Panc1 (cell line): ENCODE measurements around the gene C9orf57. TPM values are rescaled to one million over a fixed set of nuclear protein-coding genes. Genes with fewer than 3 reads are reported as not detected.
"Not testable (repeated sequence)": the region's sequence is repeated elsewhere in the genome, so short reads cannot be mapped to it uniquely, and the experiment has no call there.

Experiments used
- ATAC-seq: fragments of 200-7000 bp; cut with Tn5 transposase; 2 replicates; pipeline ENCODE4 v1.9.1; 2020; ENCODE audit warnings: mild to moderate bottlenecking, moderate library complexity
- BruUV-seq: library from RNA; stranded (reverse); fragments of 400-500 nt; replicated peaks from 2 replicates; lab custom pipeline; 2021; lab: Mats Ljungman, UMichigan
- CTCF ChIA-PET: fragments of 300-600 bp; sonication (Branson Sonifier 250); formaldehyde crosslinking; loops from one replicate; lab custom pipeline; 2022; ENCODE audit warnings: antibody characterized with exemption; lab: Charles Lee
- POLR2A ChIA-PET: fragments of 300-600 bp; sonication (Branson Sonifier 250); formaldehyde crosslinking; loops from one replicate; lab custom pipeline; 2022; ENCODE audit warnings: antibody characterized with exemption; lab: Charles Lee
- DNase-seq: peaks from one replicate; pipeline ENCODE4 v3.0.0-alpha.2; 2010; ENCODE audit warnings: low read depth, low spot score
- H3K27ac ChIP-seq: 2 replicates; pipeline ENCODE4 v1.5.1; 2011; ENCODE audit warnings: mild to moderate bottlenecking, low read length, inconsistent platforms
- H3K27me3 ChIP-seq: fragments of 200-500 bp; sonication (Bioruptor generic); 2 replicates; pipeline ENCODE4 v1.6.0; 2014; ENCODE audit warnings: low read length, inconsistent platforms; ENCODE audit not compliant: control insufficient read depth, insufficient read depth
- H3K36me3 ChIP-seq: fragments of 200-500 bp; sonication (Bioruptor generic); 2 replicates; pipeline ENCODE4 v1.5.1; 2014; ENCODE audit warnings: inconsistent platforms, mild to moderate bottlenecking, low read length, moderate library complexity; ENCODE audit not compliant: control insufficient read depth, insufficient read depth
- H3K4me1 ChIP-seq: 2 replicates; pipeline ENCODE4 v1.5.1; 2011; ENCODE audit warnings: inconsistent platforms, mild to moderate bottlenecking, low read length, moderate library complexity; ENCODE audit not compliant: control insufficient read depth, insufficient read depth
- H3K4me3 ChIP-seq, 2 experiments: 2 replicates each; pipeline ENCODE4 v1.5.1; 2011 to 2012; ENCODE audit warnings: low read depth in 2 of 2, low read length in 2 of 2, mild to moderate bottlenecking in 2 of 2, inconsistent platforms in 1 of 2, moderate library complexity in 1 of 2
- H3K9me3 ChIP-seq: fragments of 200-500 bp; sonication (Bioruptor generic); 2 replicates; pipeline ENCODE4 v1.5.1; 2014; ENCODE audit warnings: low read depth, mild to moderate bottlenecking, inconsistent platforms, low read length, moderate library complexity; ENCODE audit not compliant: control insufficient read depth, insufficient read depth
- CTCF ChIP-seq: fragments of 450-650 bp; IDR thresholded peaks from 2 replicates; pipeline ENCODE4 v1.5.1; 2017; ENCODE audit warnings: mild to moderate bottlenecking
- POLR2AphosphoS5 ChIP-seq: IDR thresholded peaks from 2 replicates; pipeline ENCODE4 v1.6.1; 2012; ENCODE audit warnings: mild to moderate bottlenecking, low read depth, low read length, moderate library complexity
- REST ChIP-seq, 2 experiments: IDR thresholded peaks; 2 replicates each; pipeline ENCODE4 v1.6.1; 2011 to 2012; ENCODE audit warnings: low read depth in 2 of 2, control low read depth in 1 of 2, low read length in 1 of 2, mild to moderate bottlenecking in 1 of 2, moderate library complexity in 1 of 2; ENCODE audit not compliant: insufficient read depth in 1 of 2
- SIN3A ChIP-seq: IDR thresholded peaks from 2 replicates; pipeline ENCODE4 v1.6.1; 2012; ENCODE audit warnings: low read depth, mild to moderate bottlenecking, low read length, moderate library complexity, borderline replicate concordance; ENCODE audit not compliant: insufficient read depth
- TCF7L2 ChIP-seq: IDR thresholded peaks from 2 replicates; pipeline ENCODE4 v1.6.1; 2011; ENCODE audit warnings: mild to moderate bottlenecking, low read depth, low read length, inconsistent platforms
- in situ Hi-C: cut with HindIII; loops from 2 replicates; pipeline ENCODE4 v1.10.0; 2016; ENCODE audit warnings: low sequenced_read_pairs, low pct_unique_long_range_greater_than_20kb
- intact Hi-C: fragments of 100-400 bp; cut with micrococcal nuclease; formaldehyde crosslinking; loops from one replicate; pipeline ENCODE4 v1.10.0; 2022; ENCODE audit not compliant: unreplicated experiment
- total RNA-seq: library from RNA; stranded (reverse); gene quantifications from one replicate; pipeline ENCODE4 v1.2.1, GENCODE V29; 2021; ENCODE audit not compliant: unreplicated experiment

C9orf57 gene
- total RNA-seq, 1 experiment from 2014 or later: not detected

- Histone ChIP-seq H3K4me1 (no peaks in the 10 kb centered on the region), H3K4me3 (no peak overlapping the region), H3K9me3 (no peaks in the 10 kb centered on the region), H3K27me3 (no peaks in the 10 kb centered on the region), H3K27ac (no peak overlapping the region), H3K36me3 (no peaks in the 10 kb centered on the region)
- in situ Hi-C loops: no loop called here
- no peak for TF ChIP-seq REST (IDR thresholded peaks at IDR 0.05; ENCODE audit: insufficient read depth in 1 of 2, low read depth in 2 of 2, low read length in 1 of 2)
- no peak for TF ChIP-seq POLR2AphosphoS5
- no peak for TF ChIP-seq CTCF
- no peak for TF ChIP-seq TCF7L2
- no peak for TF ChIP-seq SIN3A
- DNase-seq (no peak), ATAC-seq (no peak)
- BruUV-seq: no TSS peak
- intact Hi-C loops: no loop called here
- ChIA-PET POLR2A (no interaction called here), CTCF (no interaction called here)
These were observed 22.1 kb upstream of the C9orf57 start for GRCh38 chr9:72082536-72082935.

- POLR2A ChIA-PET, in situ Hi-C loops, H3K4me1 ChIP-seq, H3K9me3 ChIP-seq, ATAC-seq, H3K27ac ChIP-seq, CTCF ChIA-PET, BruUV-seq, DNase-seq, H3K27me3 ChIP-seq, H3K36me3 ChIP-seq, intact Hi-C loops, H3K4me3 ChIP-seq: not testable (repeated sequence)
These were observed 14.3 kb upstream of the C9orf57 start for GRCh38 chr9:72074666-72075065.

- POLR2A ChIA-PET: no interaction called here
- no peak for ATAC-seq
These were observed 4.7 kb upstream of the C9orf57 start for GRCh38 chr9:72065076-72065475.

More at GRCh38 chr9:72065076-72065475, 4.7 kb upstream of the C9orf57 start:
- CTCF ChIA-PET: no interaction called here
- no peaks in the 10 kb centered on the region for H3K27me3 ChIP-seq
- no peaks in the 10 kb centered on the region for H3K4me1 ChIP-seq
- BruUV-seq: no TSS peak
- no peak overlapping the region for H3K4me3 ChIP-seq
- no peaks in the 10 kb centered on the region for H3K9me3 ChIP-seq
- DNase-seq: no peak
- TF ChIP-seq POLR2AphosphoS5 (no peak), SIN3A (no peak), CTCF (no peak), TCF7L2 (no peak), REST (IDR thresholded peaks at IDR 0.05; ENCODE audit: insufficient read depth in 1 of 2, low read depth in 2 of 2, low read length in 1 of 2) (no peak)
- intact Hi-C loops (no loop called here), in situ Hi-C loops (no loop called here)
- no peaks in the 10 kb centered on the region for H3K36me3 ChIP-seq
- no peak overlapping the region for H3K27ac ChIP-seq
